H54 (cell line): ENCODE data around the gene MACIR.

Experiments used
- DNase-seq: peaks from one replicate; pipeline ENCODE4 v3.0.0; 2011; ENCODE audit warnings: low spot score, mixed read lengths; ENCODE audit not compliant: insufficient read length
- FAIRE-seq: peaks from 3 replicates; lab custom pipeline; 2011; peaks lifted over from hg19 to GRCh38; lab: Jason Lieb, UNC
- POLR2A ChIP-seq: IDR thresholded peaks from 2 replicates; pipeline ENCODE4 v1.6.1; 2011; ENCODE audit warnings: low read depth, mild to moderate bottlenecking, low read length

Gene MACIR

DNA sequence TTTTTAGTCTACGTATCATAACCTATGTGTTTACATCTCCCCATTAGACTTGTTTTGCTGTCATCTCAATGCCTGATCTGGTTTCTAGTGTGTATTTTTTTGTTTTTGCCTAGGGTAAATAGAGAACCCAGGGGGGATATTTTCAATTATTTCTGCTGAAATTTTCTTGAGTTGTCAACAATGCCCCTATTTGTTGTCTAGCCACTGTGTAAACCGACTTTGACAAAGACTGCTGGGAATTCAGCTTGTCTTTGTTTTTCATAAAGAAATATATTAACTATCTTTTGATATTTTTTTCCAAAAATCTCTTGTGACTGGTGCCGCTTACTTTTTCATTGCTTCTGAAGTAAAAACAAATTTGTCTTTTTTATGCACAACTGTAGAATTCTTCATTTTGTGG, 28.1 kb downstream of the MACIR start:
- no peak for FAIRE-seq
- TF ChIP-seq POLR2A, result no peak
- DNase-seq, result no peak

- TF ChIP-seq POLR2A, result no peak
- no peak for DNase-seq
- no peak for FAIRE-seq
Measured at GRCh38 chr5:103289024-103289423, 30.5 kb downstream of the MACIR start.

DNA sequence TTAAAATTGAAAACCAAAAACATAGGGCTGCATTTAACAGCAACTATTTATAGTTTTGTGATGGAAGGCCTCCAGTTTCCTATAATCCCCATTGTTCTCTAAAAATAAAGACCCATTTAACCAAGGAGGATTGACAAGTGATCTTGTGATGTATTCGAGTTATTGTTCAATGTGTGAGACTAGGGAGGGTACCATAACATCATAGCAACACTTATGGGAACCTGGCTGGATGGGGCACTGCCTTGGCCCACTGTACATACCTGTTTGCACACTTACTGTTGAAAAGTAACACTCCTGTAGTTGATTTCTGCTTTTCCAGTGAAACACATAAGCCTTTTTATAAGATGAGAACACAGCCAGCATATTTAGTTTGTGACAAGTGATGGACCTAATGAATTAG, 32.3 kb downstream of the MACIR start:
- TF ChIP-seq POLR2A, result no peak
- DNase-seq (no peak), FAIRE-seq (no peak)

DNA sequence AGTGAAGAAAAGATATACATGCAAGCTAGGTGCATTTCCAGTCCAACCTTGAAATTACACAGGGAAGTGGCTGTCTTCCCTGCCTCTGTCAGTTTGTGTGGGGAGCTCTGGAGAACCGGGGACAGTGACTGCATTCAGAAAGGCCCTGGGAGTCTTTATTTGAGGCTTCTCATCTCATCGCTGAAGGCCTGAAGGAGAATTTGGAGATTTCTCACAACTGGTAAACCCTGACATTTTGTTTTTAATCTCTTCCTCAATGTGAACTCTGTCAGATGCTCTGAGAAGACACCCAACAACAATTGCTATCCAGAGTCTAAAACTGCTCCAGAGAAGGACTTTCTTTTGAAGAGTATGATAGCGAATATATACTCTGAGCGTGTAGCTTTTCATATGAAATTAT, 33.0 kb downstream of the MACIR start:
- DNase-seq (no peak), FAIRE-seq (no peak)
- TF ChIP-seq POLR2A, result no peak

DNA sequence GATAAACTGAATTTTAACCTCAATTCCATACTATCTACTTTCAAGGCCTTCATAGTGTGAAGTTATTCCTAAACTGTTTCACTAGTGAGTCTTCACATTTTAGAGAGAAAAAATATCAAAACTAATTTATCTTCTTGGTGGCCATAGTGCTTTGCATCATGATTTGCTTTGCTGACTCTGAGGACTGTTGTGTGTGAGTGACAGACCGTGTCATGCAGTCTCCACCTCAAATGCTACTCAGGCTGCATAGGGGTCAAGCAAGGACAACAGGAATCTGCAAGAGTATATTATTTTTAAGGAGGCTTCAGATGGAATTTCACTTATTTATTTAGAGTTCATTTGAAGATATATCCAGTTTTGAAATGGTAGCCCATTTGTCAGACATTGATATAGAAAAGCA, 34.5 kb downstream of the MACIR start:
- FAIRE-seq (no peak), DNase-seq (no peak)
- no peak for TF ChIP-seq POLR2A

DNA sequence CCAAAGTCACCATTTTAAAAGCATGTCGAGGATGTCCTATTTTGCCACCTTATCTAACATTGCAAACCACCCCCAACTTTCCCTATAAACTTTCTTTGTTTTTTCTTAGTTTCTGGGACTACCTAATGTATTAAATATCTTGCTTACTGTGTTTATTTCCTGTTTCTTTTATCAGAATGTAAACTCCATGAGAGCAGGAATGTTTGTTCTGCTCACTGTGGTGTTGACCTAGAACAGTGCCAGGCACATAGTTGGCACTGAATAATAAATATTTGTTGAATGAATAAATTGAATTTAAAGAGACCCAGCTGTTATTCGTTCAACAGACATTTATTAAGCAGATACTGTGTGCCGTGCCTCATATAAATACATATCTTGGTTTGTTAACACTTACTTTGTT, 35.2 kb downstream of the MACIR start:
- no peak for DNase-seq

GRCh38 chr5:103294906-103295305, 36.3 kb downstream of the MACIR start:
- no peak for TF ChIP-seq POLR2A
- DNase-seq, result no peak
- FAIRE-seq, result no peak

More for the DNA sequence above, 35.2 kb downstream of the MACIR start:
- TF ChIP-seq POLR2A, result no peak
- FAIRE-seq, result no peak

DNA sequence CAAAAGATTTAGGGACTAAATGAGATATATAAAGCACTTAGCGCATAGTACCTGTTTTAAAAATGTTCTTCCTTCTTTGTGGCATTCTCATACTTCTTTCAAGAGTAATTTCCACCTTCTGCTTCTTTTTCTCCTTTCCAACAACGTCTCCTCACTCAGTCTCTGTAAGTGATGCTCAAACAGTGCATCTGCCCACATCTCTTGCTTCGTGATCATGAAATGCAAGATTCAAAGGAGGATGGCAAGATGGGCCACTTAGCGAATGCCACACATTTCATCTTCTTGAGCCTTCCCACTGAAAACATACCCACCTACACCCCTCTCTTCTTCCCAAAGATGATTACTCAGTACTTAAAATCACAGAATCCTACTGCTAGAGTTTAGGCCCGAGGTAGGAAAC, 36.9 kb downstream of the MACIR start:
- DNase-seq, result no peak
- no peak for FAIRE-seq
- no peak for TF ChIP-seq POLR2A

- no peak for TF ChIP-seq POLR2A
- FAIRE-seq, result no peak
- DNase-seq, result no peak
Measured at GRCh38 chr5:103295871-103296270, 37.3 kb downstream of the MACIR start.

DNA sequence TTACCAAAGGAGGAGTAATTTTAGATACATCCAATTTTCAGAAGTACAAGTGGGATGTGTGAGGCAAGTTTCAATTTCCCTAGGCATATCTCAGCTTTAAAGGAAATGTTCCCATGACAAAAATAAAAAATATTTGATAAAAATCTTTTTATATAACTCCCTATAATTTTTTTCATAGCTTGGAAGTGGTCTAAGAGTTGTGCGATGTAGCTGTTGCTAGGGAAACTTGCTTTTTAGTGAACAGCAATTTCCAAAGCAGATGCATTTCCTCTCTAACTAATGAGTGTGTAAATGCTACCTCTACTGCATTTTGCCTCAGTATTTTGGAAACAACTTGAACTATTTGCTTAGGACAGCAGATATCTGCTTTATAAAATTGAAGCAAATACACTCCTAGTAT, 39.6 kb downstream of the MACIR start:
- no peak for TF ChIP-seq POLR2A

DNA sequence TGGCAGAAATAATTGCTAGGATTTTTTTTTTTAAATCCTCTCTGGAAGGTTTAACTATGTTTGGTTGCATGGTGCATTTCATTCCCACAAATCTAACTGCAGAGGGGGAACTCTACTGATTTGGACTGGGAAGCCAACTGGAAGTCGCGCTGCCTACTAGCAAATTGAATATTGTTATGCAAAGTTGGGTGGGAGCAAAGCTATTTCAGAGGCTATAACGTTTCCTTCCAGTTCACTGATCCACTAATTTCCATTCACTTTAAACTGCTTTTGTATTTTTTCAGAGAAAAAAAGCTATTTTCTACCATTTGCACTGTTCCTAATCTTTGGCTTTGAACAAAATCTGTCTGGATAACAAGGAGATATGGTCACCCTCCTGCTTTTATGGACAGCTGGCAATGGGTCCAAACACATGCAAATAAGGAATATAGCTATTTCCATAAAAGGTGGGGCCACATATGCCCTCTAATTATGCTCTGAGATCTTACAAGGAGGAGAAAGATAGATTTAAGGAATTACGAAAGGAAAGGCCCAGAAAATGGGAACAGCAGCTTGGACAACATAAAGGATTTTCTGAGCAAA, 40.1 kb downstream of the MACIR start:
- FAIRE-seq (no peak), DNase-seq (no peak)
- TF ChIP-seq POLR2A, result no peak

More for the DNA sequence above, 39.6 kb downstream of the MACIR start:
- FAIRE-seq (no peak), DNase-seq (no peak)

GRCh38 chr5:103305809-103306208, 47.2 kb downstream of the MACIR start:
- no peak for DNase-seq
- no peak for FAIRE-seq
- no peak for TF ChIP-seq POLR2A

DNA sequence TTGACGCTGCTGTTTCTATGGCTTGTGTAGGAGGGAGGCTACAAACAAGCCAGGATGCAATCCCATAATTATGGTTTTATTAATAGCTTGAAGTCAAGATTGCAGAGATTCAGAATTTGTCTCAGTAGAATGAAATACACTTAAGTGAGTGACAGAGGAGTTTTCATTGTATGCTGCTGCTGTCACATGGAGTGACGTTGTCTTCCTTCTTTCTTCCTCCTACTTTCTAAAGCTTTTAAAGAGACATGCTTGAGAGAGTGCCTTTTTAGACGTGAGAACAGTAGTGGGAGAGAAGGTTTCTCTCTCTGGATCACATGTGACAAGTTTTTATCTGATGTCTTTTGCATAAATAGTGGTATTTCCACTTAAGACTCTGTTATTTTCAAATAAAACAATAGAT, 48.9 kb downstream of the MACIR start:
- TF ChIP-seq POLR2A, result no peak
- FAIRE-seq, result no peak
- no peak for DNase-seq

GRCh38 chr5:103308774-103309173, 50.2 kb downstream of the MACIR start:
- FAIRE-seq, result no peak
- DNase-seq, result no peak
- no peak for TF ChIP-seq POLR2A

DNA sequence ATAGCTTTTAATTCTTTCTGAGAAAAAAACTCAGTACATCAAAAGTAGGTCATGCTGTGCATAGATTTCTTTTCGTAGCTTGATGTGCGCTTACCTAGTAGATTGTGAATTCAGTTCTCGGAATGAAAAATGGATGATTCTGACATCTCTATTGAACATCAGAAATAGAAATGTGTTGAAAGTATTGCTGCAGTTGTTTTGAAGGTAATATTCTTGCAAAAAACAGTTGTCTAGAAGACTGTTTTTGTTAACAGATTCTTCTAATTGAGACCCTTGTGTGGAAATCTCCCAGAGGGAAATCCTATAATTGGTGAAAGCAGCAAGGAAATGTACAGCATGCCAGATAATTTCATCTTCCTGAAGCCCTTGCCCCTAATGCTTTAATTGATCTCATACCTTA, 54.5 kb downstream of the MACIR start:
- FAIRE-seq, result no peak
- no peak for DNase-seq
- TF ChIP-seq POLR2A, result no peak
